ENCODE data around the gene UGT1A3. TPM values are rescaled to one million over a fixed set of nuclear protein-coding genes. Genes with fewer than 3 reads are reported as not detected.
"Not testable (repeated sequence)": the region's sequence is repeated elsewhere in the genome, so short reads cannot be mapped to it uniquely, and the experiment has no call there.

Gene UGT1A3
- total RNA-seq, 2 donors from 2014 or later, result not detected

GRCh38 chr2:233700028-233700635 lies 28.7 kb upstream of the UGT1A3 start:
- peaks cover 0 to 6% of the 10 kb centered on the region in 2 donors for H3K9me3 ChIP-seq
- no peak overlapping the region for H3K4me3 ChIP-seq
- TF ChIP-seq CTCF (IDR thresholded peaks at IDR 0.05), result no peak
- H3K4me1 ChIP-seq, result no peaks in the 10 kb centered on the region
- no peak overlapping the region for H3K27ac ChIP-seq
- DNase-seq (ENCODE audit: low spot score), result no peak
- H3K27me3 ChIP-seq, result no peaks in the 10 kb centered on the region
- H3K36me3 ChIP-seq, result no peaks in the 10 kb centered on the region

- not testable (repeated sequence) for H3K27ac ChIP-seq; H3K27me3 ChIP-seq; H3K36me3 ChIP-seq; H3K4me1 ChIP-seq; H3K9me3 ChIP-seq; H3K4me3 ChIP-seq; DNase-seq (ENCODE audit: low spot score)
Measured at GRCh38 chr2:233700842-233701241, 28.0 kb upstream of the UGT1A3 start.

- Histone ChIP-seq H3K27me3 (no peaks in the 10 kb centered on the region), H3K36me3 (no peaks in the 10 kb centered on the region), H3K4me3 (no peak overlapping the region), H3K4me1 (no peaks in the 10 kb centered on the region), H3K27ac (no peak overlapping the region), H3K9me3 (peaks cover 0 to 6% of the 10 kb centered on the region in 2 donors)
- no peak for DNase-seq (ENCODE audit: low spot score)
- no peak for TF ChIP-seq CTCF (IDR thresholded peaks at IDR 0.05)
Measured at GRCh38 chr2:233702238-233702637, 26.6 kb upstream of the UGT1A3 start.

GRCh38 chr2:233705911-233706506 lies 22.8 kb upstream of the UGT1A3 start:
- Histone ChIP-seq H3K27me3 (no peaks in the 10 kb centered on the region), H3K4me1 (no peaks in the 10 kb centered on the region), H3K4me3 (no peak overlapping the region), H3K36me3 (no peaks in the 10 kb centered on the region), H3K27ac (no peak overlapping the region), H3K9me3 (peaks cover 0 to 6% of the 10 kb centered on the region in 2 donors)
- no peak for DNase-seq (ENCODE audit: low spot score)
- TF ChIP-seq CTCF (IDR thresholded peaks at IDR 0.05), result no peak

GRCh38 chr2:233706720-233707119 lies 22.1 kb upstream of the UGT1A3 start:
- no peaks in the 10 kb centered on the region for H3K36me3 ChIP-seq
- no peak for TF ChIP-seq CTCF (IDR thresholded peaks at IDR 0.05)
- no peaks in the 10 kb centered on the region for H3K4me1 ChIP-seq
- DNase-seq (ENCODE audit: low spot score), result no peak
- peaks cover 0 to 6% of the 10 kb centered on the region in 2 donors for H3K9me3 ChIP-seq
- no peak overlapping the region for H3K27ac ChIP-seq
- H3K4me3 ChIP-seq, result no peak overlapping the region
- no peaks in the 10 kb centered on the region for H3K27me3 ChIP-seq

GRCh38 chr2:233707940-233708644 lies 20.8 kb upstream of the UGT1A3 start:
- Histone ChIP-seq H3K27me3 (no peaks in the 10 kb centered on the region), H3K4me1 (no peaks in the 10 kb centered on the region), H3K4me3 (no peak overlapping the region), H3K36me3 (no peaks in the 10 kb centered on the region), H3K9me3 (peaks cover 0 to 6% of the 10 kb centered on the region in 2 donors), H3K27ac (no peak overlapping the region)
- TF ChIP-seq CTCF (IDR thresholded peaks at IDR 0.05), result no peak
- no peak for DNase-seq (ENCODE audit: low spot score)

Data from right atrium auricular region (tissue), 2 donors.